ENCODE data around the gene NAT16.

DNA sequence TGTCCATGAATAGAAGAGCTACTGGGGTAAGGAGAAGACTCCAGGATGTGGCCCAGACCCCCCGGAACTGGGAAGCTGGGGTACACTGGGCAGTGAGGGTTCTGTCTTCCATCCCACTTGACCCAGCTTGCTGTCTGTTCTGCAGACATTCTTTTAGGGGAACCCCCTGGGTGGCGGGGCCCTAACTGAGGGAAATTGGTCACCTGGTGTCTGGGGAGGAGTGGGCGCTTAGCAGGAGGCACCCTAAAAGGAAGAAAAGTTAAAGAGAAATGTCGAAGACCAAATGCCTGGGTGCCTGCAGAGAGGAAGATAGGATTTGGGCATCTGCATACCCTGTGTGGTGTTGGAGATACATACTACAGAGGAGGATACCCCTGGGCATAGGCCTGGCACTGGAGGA lies 24.8 kb downstream of the NAT16 start:
- no peak for TF ChIP-seq CTCF (IDR thresholded peaks at IDR 0.05 in 8 of 11, conservative IDR thresholded peaks at IDR 0.05 in 3 of 11)
- no peak for TF ChIP-seq POLR2A (IDR thresholded peaks at IDR 0.05)
- TF ChIP-seq POLR2AphosphoS5 (IDR thresholded peaks at IDR 0.05): no peak
